ENCODE results near the gene SHE. TPM values are rescaled to one million over a fixed set of nuclear protein-coding genes. Genes with fewer than 3 reads are reported as not detected.

Gene SHE
- total RNA-seq, 4 donors from 2014 or later, result 5.0 to 6.9 (median 6.2) TPM

GRCh38 chr1:154442006-154442740, 60.0 kb downstream of the SHE start:
- peaks cover 0 to 75% of the 10 kb centered on the region in 2 donors for H3K36me3 ChIP-seq
- in situ Hi-C loops (cut with MboI; ENCODE audit: low sequenced_read_pairs in 4 of 4), result no loop called here
- no peaks in the 10 kb centered on the region for H3K27me3 ChIP-seq
- DNase-seq (no peak), ATAC-seq (no peak)
- H3K9me3 ChIP-seq, result no peaks in the 10 kb centered on the region
- peak overlapping the region; percentile 41 to 76 (median 66) for H3K27ac ChIP-seq
- peaks cover 10% of the 10 kb centered on the region in 2 donors for H3K4me1 ChIP-seq
- intact Hi-C loops (cut with DNase I; ENCODE audit: low total_unique reads), result loop anchor here (5.0 kb wide), 2 partner anchors 95 to 115 kb away; partner anchors contain the start of gene ATP8B2
- TF ChIP-seq CTCF (IDR thresholded peaks at IDR 0.05 in 4 of 5, conservative IDR thresholded peaks at IDR 0.05 in 1 of 5) (peak in 4 of 5 experiments; percentile 43 to 63 (median 51)), POLR2A (IDR thresholded peaks at IDR 0.05) (no peak)
- no peak overlapping the region for H3K4me3 ChIP-seq

GRCh38 chr1:154441241-154441888, 60.8 kb downstream of the SHE start:
- DNase-seq (no peak), ATAC-seq (no peak)
- no peak for TF ChIP-seq POLR2A (IDR thresholded peaks at IDR 0.05)
- no peak for TF ChIP-seq CTCF (IDR thresholded peaks at IDR 0.05 in 4 of 5, conservative IDR thresholded peaks at IDR 0.05 in 1 of 5)
- H3K4me3 ChIP-seq, result no peak overlapping the region
- in situ Hi-C loops (cut with MboI; ENCODE audit: low sequenced_read_pairs in 4 of 4) (no loop called here), intact Hi-C loops (cut with DNase I; ENCODE audit: low total_unique reads) (loop anchor here (5.0 kb wide), 2 partner anchors 94 to 114 kb away; partner anchors contain the start of gene ATP8B2)
- H3K4me1 ChIP-seq, result peaks cover 10% of the 10 kb centered on the region in 2 donors
- peak overlapping the region in 3 of 4 donors; percentile 57 to 76 (median 76) for H3K27ac ChIP-seq
- H3K36me3 ChIP-seq, result peaks cover 0 to 76% of the 10 kb centered on the region in 2 donors
- no peaks in the 10 kb centered on the region for H3K9me3 ChIP-seq
- H3K27me3 ChIP-seq, result no peaks in the 10 kb centered on the region

- TF ChIP-seq CTCF (IDR thresholded peaks at IDR 0.05 in 4 of 5, conservative IDR thresholded peaks at IDR 0.05 in 1 of 5) (no peak), POLR2A (IDR thresholded peaks at IDR 0.05) (no peak)
- H3K27me3 ChIP-seq, result no peaks in the 10 kb centered on the region
- H3K4me1 ChIP-seq, result peaks cover 10 to 11% of the 10 kb centered on the region in 2 donors
- DNase-seq (no peak), ATAC-seq (no peak)
- intact Hi-C loops (cut with DNase I; ENCODE audit: low total_unique reads) (loop anchor here (5.0 kb wide), 2 partner anchors 93 to 113 kb away; partner anchors contain the start of gene ATP8B2), in situ Hi-C loops (cut with MboI; ENCODE audit: low sequenced_read_pairs in 4 of 4) (no loop called here)
- H3K9me3 ChIP-seq, result no peaks in the 10 kb centered on the region
- H3K27ac ChIP-seq, result peak overlapping the region in 3 of 4 donors; percentile 2 to 57 (median 44)
- peaks cover 0 to 76% of the 10 kb centered on the region in 2 donors for H3K36me3 ChIP-seq
- H3K4me3 ChIP-seq, result no peak overlapping the region
Observed at GRCh38 chr1:154440036-154440804, 62.0 kb downstream of the SHE start.

- in situ Hi-C loops (cut with MboI; ENCODE audit: low sequenced_read_pairs in 4 of 4), result no loop called here
- intact Hi-C loops (cut with DNase I; ENCODE audit: low total_unique reads), result no loop called here
- no peaks in the 10 kb centered on the region for H3K9me3 ChIP-seq
- peaks cover 0 to 87% of the 10 kb centered on the region in 2 donors for H3K36me3 ChIP-seq
- H3K4me3 ChIP-seq, result no peak overlapping the region
- ATAC-seq (no peak), DNase-seq (no peak)
- H3K27ac ChIP-seq, result peak overlapping the region; percentile 80 to 100 (median 91)
- TF ChIP-seq CTCF (IDR thresholded peaks at IDR 0.05 in 4 of 5, conservative IDR thresholded peaks at IDR 0.05 in 1 of 5) (no peak), POLR2A (IDR thresholded peaks at IDR 0.05) (no peak)
- peaks cover 33 to 36% of the 10 kb centered on the region in 2 donors for H3K4me1 ChIP-seq
- no peaks in the 10 kb centered on the region for H3K27me3 ChIP-seq
Observed at GRCh38 chr1:154436433-154436832, 65.8 kb downstream of the SHE start.

Measured in gastrocnemius medialis (tissue), 4 donors.